ENCODE data around the gene ICOSLG. TPM values are rescaled to one million over a fixed set of nuclear protein-coding genes. Genes with fewer than 3 reads are reported as not detected.

The ICOSLG gene
- 0.19 and 0.85 TPM in 2 replicates for total RNA-seq

GRCh38 chr21:44240842-44241241 is at the start of gene ICOSLG:
TSS of gene ICOSLG (minus strand) at chr21:44240943. CDS start at chr21:44240817, 126 bp downstream.

GRCh38 chr21:44285138-44285992 is 44.6 kb upstream of the ICOSLG start, which contains the start of gene AIRE:
TSS of gene AIRE (plus strand) at chr21:44285876. CDS start at chr21:44286007, 131 bp downstream.

GRCh38 chr21:44261675-44262295 is 21.0 kb upstream of the ICOSLG start, which contains the start of gene DNMT3L:
TSS of gene DNMT3L (minus strand) at chr21:44261897. CDS start at chr21:44261259, 638 bp downstream.

Other genes starting within 250 kb of the ICOSLG start
- 18.0 and 21.9 TPM in 2 replicates for gene TRAPPC10, start 228.6 kb downstream of the ICOSLG start, total RNA-seq
- 5.9 and 9.2 TPM in 2 replicates for gene PWP2, start 133.5 kb downstream of the ICOSLG start, total RNA-seq
- 9.0 and 14.7 TPM in 2 replicates for gene GATD3, start 107.3 kb downstream of the ICOSLG start, total RNA-seq
- gene DNMT3L, start 21.0 kb upstream of the ICOSLG start, total RNA-seq = not detected in 2 replicates
- 0.28 TPM in 1 of 2 replicates, not detected in the other for gene AIRE, start 44.9 kb upstream of the ICOSLG start, total RNA-seq
- gene PFKL, start 59.1 kb upstream of the ICOSLG start, total RNA-seq = 257 and 292 TPM in 2 replicates
- gene CFAP410, start 98.4 kb upstream of the ICOSLG start, total RNA-seq = 4.8 and 11.3 TPM in 2 replicates
- gene TRPM2, start 112.7 kb upstream of the ICOSLG start, total RNA-seq = 0.28 TPM in 1 of 2 replicates, not detected in the other
- 0.38 and 0.85 TPM in 2 replicates for gene LRRC3, start 214.6 kb upstream of the ICOSLG start, total RNA-seq

Measured in regular cardiac myocyte (primary cell).